Effector CD4-positive, alpha-beta T cell (primary cell): Measurements from ENCODE around the gene UGT2A3.

Source experiments
- DNase-seq: peaks from one replicate; pipeline ENCODE4 v3.0.0-alpha.2; 2020

The UGT2A3 gene

GRCh38 chr4:68909385-68909784 lies 42.2 kb downstream of the UGT2A3 start:
- DNase-seq: no peak

- DNase-seq: no peak
Observed at GRCh38 chr4:68907788-68908700, 43.6 kb downstream of the UGT2A3 start.

GRCh38 chr4:68907245-68907644 lies 44.4 kb downstream of the UGT2A3 start:
- no peak for DNase-seq

- no peak for DNase-seq
Observed at GRCh38 chr4:68906780-68907137, 44.8 kb downstream of the UGT2A3 start.

- DNase-seq: no peak
Observed at GRCh38 chr4:68905939-68906779, 45.4 kb downstream of the UGT2A3 start.

- no peak for DNase-seq
Observed at GRCh38 chr4:68905598-68905938, 46.0 kb downstream of the UGT2A3 start.

GRCh38 chr4:68904786-68905185 lies 46.8 kb downstream of the UGT2A3 start:
- DNase-seq: no peak

GRCh38 chr4:68896749-68897148 lies 54.9 kb downstream of the UGT2A3 start:
- no peak for DNase-seq

- DNase-seq: no peak
Observed at GRCh38 chr4:68895561-68896198, 55.9 kb downstream of the UGT2A3 start.

GRCh38 chr4:68892861-68893260 lies 58.7 kb downstream of the UGT2A3 start:
- DNase-seq: no peak

- no peak for DNase-seq
Observed at GRCh38 chr4:68891678-68892077, 59.9 kb downstream of the UGT2A3 start.

- no peak for DNase-seq
Observed at GRCh38 chr4:68885545-68885944, 66.1 kb downstream of the UGT2A3 start.

- no peak for DNase-seq
Observed at GRCh38 chr4:68883870-68884269, 67.7 kb downstream of the UGT2A3 start.
